ENCODE results near the gene FOLR1. TPM values are rescaled to one million over a fixed set of nuclear protein-coding genes. Genes with fewer than 3 reads are reported as not detected.
A peak's percentile ranks its signal among the peaks of the same experiment; 100 is the strongest.
"Not testable (repeated sequence)": the region's sequence is repeated elsewhere in the genome, so short reads cannot be mapped to it uniquely, and the experiment has no call there.

FOLR1 gene
- total and polyA plus RNA-seq, 9 of the 15 experiments (the other 6 are each of a cell fraction or from before 2014, with no cell fraction given) = 0.22 to 2.3 (median 1.0) TPM

GRCh38 chr11:72180892-72181552 is 10.9 kb upstream of the FOLR1 start:
- intact Hi-C loops (cut with micrococcal nuclease) = loop anchor here (5.0 kb wide), 2 partner anchors 56 to 251 kb away; partner anchors contain the start of gene CLPB
- FAIRE-seq; H3K4me3 ChIP-seq; POLR2A ChIA-PET; DNase-seq (ENCODE audit: extremely low read depth in 1 of 4, low spot score in 3 of 4); H3K4me1 ChIP-seq (replicated peaks in 1 of 2; ENCODE audit: control insufficient read depth in 2 of 2, insufficient read depth in 2 of 2, low read length in 2 of 2); H3K9me1 ChIP-seq (ENCODE audit: control insufficient read depth, insufficient read depth, low read length); H3K27ac ChIP-seq (ENCODE audit: extremely low read depth, low read depth, low read length); H3K4me2 ChIP-seq (ENCODE audit: insufficient read depth, low read length); H4K20me1 ChIP-seq (replicated peaks; ENCODE audit: control insufficient read depth, insufficient read depth, low read length); H3K79me2 ChIP-seq (ENCODE audit: control insufficient read depth, insufficient read depth, low read length); H3K9me3 ChIP-seq (replicated peaks; ENCODE audit: control insufficient read depth, insufficient read depth, low read depth, low read length); H2AFZ ChIP-seq (ENCODE audit: low read depth, low read length); H3K9ac ChIP-seq (ENCODE audit: insufficient read depth in 1 of 2, low read depth in 2 of 2, low read length in 2 of 2); H3K27me3 ChIP-seq (ENCODE audit: control insufficient read depth in 2 of 2, insufficient read depth in 2 of 2, low read length in 2 of 2); H3K36me3 ChIP-seq (ENCODE audit: control insufficient read depth, insufficient read depth, low read length); BruUV-seq (replicated peaks); ATAC-seq: not testable (repeated sequence)
- 7% methylated on average over 7 of the region's 7 CpGs for WGBS (ENCODE audit: insufficient coverage, low coverage, missing lambda C conversion rate)
- in situ Hi-C loops (cut with MboI) = loop anchor here (10.0 kb wide), 1 partner anchor 156 kb away; no protein-coding TSS in a partner anchor
- CTCF ChIA-PET (ENCODE audit: low intra/inter-chr PET ratio) = interaction anchor here (0.7 kb wide), 1 partner anchor 37 kb away, joined by 3 read pairs; no protein-coding TSS in a partner anchor

- H3K27me3 ChIP-seq (ENCODE audit: control insufficient read depth in 2 of 2, insufficient read depth in 2 of 2, low read length in 2 of 2); H3K79me2 ChIP-seq (ENCODE audit: control insufficient read depth, insufficient read depth, low read length); H3K4me3 ChIP-seq; H3K9me1 ChIP-seq (ENCODE audit: control insufficient read depth, insufficient read depth, low read length); POLR2A ChIA-PET; H2AFZ ChIP-seq (ENCODE audit: low read depth, low read length); H3K4me1 ChIP-seq (replicated peaks in 1 of 2; ENCODE audit: control insufficient read depth in 2 of 2, insufficient read depth in 2 of 2, low read length in 2 of 2); BruUV-seq (replicated peaks); H3K4me2 ChIP-seq (ENCODE audit: insufficient read depth, low read length); H3K9ac ChIP-seq (ENCODE audit: insufficient read depth in 1 of 2, low read depth in 2 of 2, low read length in 2 of 2); H4K20me1 ChIP-seq (replicated peaks; ENCODE audit: control insufficient read depth, insufficient read depth, low read length); H3K36me3 ChIP-seq (ENCODE audit: control insufficient read depth, insufficient read depth, low read length); H3K9me3 ChIP-seq (replicated peaks; ENCODE audit: control insufficient read depth, insufficient read depth, low read depth, low read length); H3K27ac ChIP-seq (ENCODE audit: extremely low read depth, low read depth, low read length): not testable (repeated sequence)
- 41% methylated on average over 3 of the region's 3 CpGs for WGBS (ENCODE audit: insufficient coverage, low coverage, missing lambda C conversion rate)
- peak; percentile 67 for FAIRE-seq
- in situ Hi-C loops (cut with MboI) (loop anchor here (10.0 kb wide), 1 partner anchor 157 kb away; no protein-coding TSS in a partner anchor), intact Hi-C loops (cut with micrococcal nuclease) (loop anchor here (5.0 kb wide), 2 partner anchors 56 to 251 kb away; partner anchors contain the start of gene CLPB)
- peak; percentile 77 for ATAC-seq
- CTCF ChIA-PET (ENCODE audit: low intra/inter-chr PET ratio) = interaction anchor here (0.6 to 0.7 kb wide), 2 partner anchors 38 to 157 kb away, joined by 3 read pairs; no protein-coding TSS in a partner anchor
- peak in 2 of 4 experiments; percentile 16 to 49 for DNase-seq (ENCODE audit: extremely low read depth in 1 of 4, low spot score in 3 of 4)
- peak; percentile 50 to 77 for TF ChIP-seq RAD21 (CRISPR knock-in tag; conservative IDR thresholded peaks at IDR 0.05 in 1 of 2, IDR thresholded peaks at IDR 0.05 in 1 of 2)
- TF ChIP-seq SMC3 (conservative IDR thresholded peaks at IDR 0.05; ENCODE audit: insufficient read depth, low read depth, low read length) = 0 out of 2 replicates have a peak, but pooled peaks have one; percentile 14
- TF ChIP-seq, protein P1, sequence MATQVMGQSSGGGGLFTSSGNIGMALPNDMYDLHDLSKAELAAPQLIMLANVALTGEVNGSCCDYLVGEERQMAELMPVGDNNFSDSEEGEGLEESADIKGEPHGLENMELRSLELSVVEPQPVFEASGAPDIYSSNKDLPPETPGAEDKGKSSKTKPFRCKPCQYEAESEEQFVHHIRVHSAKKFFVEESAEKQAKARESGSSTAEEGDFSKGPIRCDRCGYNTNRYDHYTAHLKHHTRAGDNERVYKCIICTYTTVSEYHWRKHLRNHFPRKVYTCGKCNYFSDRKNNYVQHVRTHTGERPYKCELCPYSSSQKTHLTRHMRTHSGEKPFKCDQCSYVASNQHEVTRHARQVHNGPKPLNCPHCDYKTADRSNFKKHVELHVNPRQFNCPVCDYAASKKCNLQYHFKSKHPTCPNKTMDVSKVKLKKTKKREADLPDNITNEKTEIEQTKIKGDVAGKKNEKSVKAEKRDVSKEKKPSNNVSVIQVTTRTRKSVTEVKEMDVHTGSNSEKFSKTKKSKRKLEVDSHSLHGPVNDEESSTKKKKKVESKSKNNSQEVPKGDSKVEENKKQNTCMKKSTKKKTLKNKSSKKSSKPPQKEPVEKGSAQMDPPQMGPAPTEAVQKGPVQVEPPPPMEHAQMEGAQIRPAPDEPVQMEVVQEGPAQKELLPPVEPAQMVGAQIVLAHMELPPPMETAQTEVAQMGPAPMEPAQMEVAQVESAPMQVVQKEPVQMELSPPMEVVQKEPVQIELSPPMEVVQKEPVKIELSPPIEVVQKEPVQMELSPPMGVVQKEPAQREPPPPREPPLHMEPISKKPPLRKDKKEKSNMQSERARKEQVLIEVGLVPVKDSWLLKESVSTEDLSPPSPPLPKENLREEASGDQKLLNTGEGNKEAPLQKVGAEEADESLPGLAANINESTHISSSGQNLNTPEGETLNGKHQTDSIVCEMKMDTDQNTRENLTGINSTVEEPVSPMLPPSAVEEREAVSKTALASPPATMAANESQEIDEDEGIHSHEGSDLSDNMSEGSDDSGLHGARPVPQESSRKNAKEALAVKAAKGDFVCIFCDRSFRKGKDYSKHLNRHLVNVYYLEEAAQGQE (IDR thresholded peaks at IDR 0.05; ENCODE audit: borderline replicate concordance) = peak; percentile 50; the same call in 1 of the 2 replicates
- TF ChIP-seq, protein P1 (CRISPR knock-in tag; IDR thresholded peaks at IDR 0.05; ENCODE audit: low read depth) = not testable (repeated sequence)
These were observed 10.4 kb upstream of the FOLR1 start for GRCh38 chr11:72181553-72181958.

Data from K562 (cell line).